K562 (cell line): ENCODE measurements around the gene DNAJC25. TPM values are rescaled to one million over a fixed set of nuclear protein-coding genes. Genes with fewer than 3 reads are reported as not detected.

Experiments used
- ATAC-seq: fragments of 200-7000 bp; cut with Tn5 transposase; 3 replicates; pipeline ENCODE4 v1.9.1; 2020; ENCODE audit warnings: moderate library complexity
- BruUV-seq: library from RNA; stranded (reverse); fragments of 400-500 nt; replicated peaks from 2 replicates; lab custom pipeline; 2021; lab: Mats Ljungman, UMichigan
- CTCF ChIA-PET: fragments of 300-600 bp; formaldehyde crosslinking; extraction: SDS; loops from one replicate; lab custom pipeline; 2021; ENCODE audit warnings: low intra/inter-chr PET ratio; lab: Yijun Ruan, JAX
- POLR2A ChIA-PET: fragments of 300-600, 350-650 bp; sonication (Branson Sonifier 250); formaldehyde crosslinking; extraction: SDS; loops from one replicate; lab custom pipeline; 2021; ENCODE audit warnings: antibody characterized with exemption, inconsistent platforms; lab: Yijun Ruan, JAX
- DNase-seq, 4 experiments: peaks; one replicate each; pipeline versions ENCODE4 v3.0.0 to v3.0.0-alpha.2; 2011 to 2018; ENCODE audit warnings: low spot score in 3 of 4, mixed read lengths in 3 of 4; ENCODE audit errors: extremely low read depth in 1 of 4
- FAIRE-seq: peaks from 2 replicates; lab custom pipeline; 2011; peaks lifted over from hg19 to GRCh38; lab: Jason Lieb, UNC
- H2AFZ ChIP-seq: 2 replicates; pipeline ENCODE4 v1.6.0; 2011; ENCODE audit warnings: low read depth, low read length, control low read depth, inconsistent platforms
- H3K27ac ChIP-seq: fragments of 200-600 bp; 3 replicates; pipeline ENCODE4 v1.8.0; 2011; ENCODE audit warnings: low read depth, mild to moderate bottlenecking, control low read depth, inconsistent platforms, low read length, moderate library complexity, mixed read lengths; ENCODE audit errors: extremely low read depth
- H3K27me3 ChIP-seq, 2 experiments: fragments of 300-600 bp in 1 of 2; 2 replicates in 1 of 2; 3 replicates in 1 of 2; pipeline versions ENCODE4 v1.6.0 to v1.8.0; 2011; ENCODE audit warnings: inconsistent platforms in 2 of 2, low read length in 2 of 2, mild to moderate bottlenecking in 1 of 2, mixed read lengths in 1 of 2, moderate library complexity in 1 of 2; ENCODE audit not compliant: control insufficient read depth in 2 of 2, insufficient read depth in 2 of 2
- H3K36me3 ChIP-seq: fragments of 300-600 bp; 3 replicates; pipeline ENCODE4 v1.8.0; 2011; ENCODE audit warnings: mild to moderate bottlenecking, low read length, inconsistent platforms; ENCODE audit not compliant: control insufficient read depth, insufficient read depth
- H3K4me1 ChIP-seq, 2 experiments: fragments of 200-600 bp in 1 of 2; replicated peaks in 1 of 2; 2 replicates in 1 of 2; 3 replicates in 1 of 2; pipeline versions ENCODE4 v1.5.1 to v1.8.0; 2011; ENCODE audit warnings: inconsistent platforms in 2 of 2, low read length in 2 of 2, mild to moderate bottlenecking in 1 of 2, mixed read lengths in 1 of 2, moderate library complexity in 1 of 2; ENCODE audit not compliant: control insufficient read depth in 2 of 2, insufficient read depth in 2 of 2
- H3K4me2 ChIP-seq: 2 replicates; pipeline ENCODE4 v1.6.1; 2011; ENCODE audit warnings: low read length, control low read depth, inconsistent platforms, mixed read lengths; ENCODE audit not compliant: insufficient read depth
- H3K4me3 ChIP-seq: fragments of 200-600 bp; sonication (generic), shearing (Covaris generic); 2 replicates; pipeline ENCODE4 v1.5.1; 2016; ENCODE audit warnings: control low read depth, inconsistent platforms
- H3K79me2 ChIP-seq: fragments of 200-600 bp; 3 replicates; pipeline ENCODE4 v1.8.0; 2011; ENCODE audit warnings: low read length, inconsistent platforms; ENCODE audit not compliant: control insufficient read depth, insufficient read depth
- H3K9ac ChIP-seq, 2 experiments: 2 replicates each; pipeline versions ENCODE4 v1.6.0 to v1.6.1; 2011; ENCODE audit warnings: low read depth in 2 of 2, low read length in 2 of 2, control low read depth in 1 of 2, inconsistent platforms in 1 of 2, mild to moderate bottlenecking in 1 of 2, mixed read lengths in 1 of 2; ENCODE audit not compliant: insufficient read depth in 1 of 2
- H3K9me1 ChIP-seq: one replicate; pipeline ENCODE4 v1.6.0; 2011; ENCODE audit warnings: inconsistent platforms, mild to moderate bottlenecking, low read length, moderate library complexity; ENCODE audit not compliant: control insufficient read depth, insufficient read depth
- H3K9me3 ChIP-seq: replicated peaks from 2 replicates; pipeline ENCODE4 v1.5.1; 2011; ENCODE audit warnings: low read depth, low read length, inconsistent platforms; ENCODE audit not compliant: control insufficient read depth, insufficient read depth
- H4K20me1 ChIP-seq: replicated peaks from 2 replicates; pipeline ENCODE4 v1.6.1; 2011; ENCODE audit warnings: low read length, inconsistent platforms, mixed read lengths; ENCODE audit not compliant: control insufficient read depth, insufficient read depth
- NFIC ChIP-seq: fragments of 450-650 bp; IDR thresholded peaks from 2 replicates; pipeline ENCODE4 v1.6.1; 2017; ENCODE audit warnings: mild to moderate bottlenecking, inconsistent platforms
- POLR2AphosphoS2 ChIP-seq: IDR thresholded peaks from 2 replicates; pipeline ENCODE4 v1.6.1; 2012; ENCODE audit warnings: low read length, improper control_type of control experiment
- POU5F1 ChIP-seq: fragments of 150-350 bp; IDR thresholded peaks from 2 replicates; pipeline ENCODE4 v1.6.1; 2014; ENCODE audit warnings: borderline replicate concordance, low read length, low read depth, mild to moderate bottlenecking; ENCODE audit not compliant: partially characterized antibody
- UBTF ChIP-seq, 2 experiments: IDR thresholded peaks; 2 replicates each; pipeline ENCODE4 v1.6.1; 2012; ENCODE audit warnings: improper control_type of control experiment in 2 of 2, low read depth in 2 of 2, low read length in 2 of 2, borderline replicate concordance in 1 of 2
- ZBTB33 ChIP-seq: sonication (generic); formaldehyde crosslinking; IDR thresholded peaks from 2 replicates; pipeline ENCODE4 v1.8.1; 2023; ENCODE audit warnings: mild to moderate bottlenecking, missing genetic modification reagents
- ZBTB49 ChIP-seq: sonication (generic); formaldehyde crosslinking; IDR thresholded peaks from 2 replicates; pipeline ENCODE4 v1.8.0; 2022; ENCODE audit warnings: missing genetic modification reagents, mild to moderate bottlenecking, borderline replicate concordance
- WGBS: fragments of 100-300 bp; shearing (Covaris generic); methylation state at CpG from one replicate; pipeline ENCODE4 v1.1.6; 2016; ENCODE audit warnings: low coverage, mixed read lengths; ENCODE audit not compliant: insufficient coverage; ENCODE audit errors: missing lambda C conversion rate; 5-methylcytosine and 5-hydroxymethylcytosine counted together
- in situ Hi-C: fragments of 300-500 bp; cut with MboI; formaldehyde crosslinking; loops from 4 replicates; pipeline ENCODE4 v1.15.0; 2018; ENCODE audit warnings: inconsistent platforms, mixed read lengths
- intact Hi-C: fragments of 100-400 bp; cut with micrococcal nuclease; formaldehyde crosslinking; loops from 2 replicates; pipeline ENCODE4 v1.14.2; 2022
- polyA plus RNA-seq, 8 experiments: library from polyadenylated mRNA; depleted of rRNA in 4 of 8; stranded (reverse) in 5 of 8; unstranded in 3 of 8; fragments of >200 nt; fragmentation: Nextera tagmentation in 2 of 8; fragmentation: Illumina TruSeq in 1 of 8; extraction: Ambion mirVana in 2 of 8; extraction: Trizol in 1 of 8; gene quantifications; 2 replicates each; pipeline versions ENCODE4 v1.2.1 to v1.2.3, GENCODE V29; 2011 to 2014; ENCODE audit warnings: inconsistent platforms in 1 of 8, missing spikeins in 1 of 8
- total RNA-seq, 7 experiments: library from RNA; depleted of rRNA in 6 of 7; stranded (reverse); fragments of >200 nt in 6 of 7; fragmentation: Illumina TruSeq in 2 of 7; extraction: Trizol in 2 of 7; gene quantifications; 2 replicates each; pipeline versions ENCODE4 v1.2.1 to v1.2.3, GENCODE V29; 2011 to 2021; ENCODE audit warnings: low replicate concordance in 1 of 7

DNAJC25 gene
- total and polyA plus RNA-seq, 9 of the 15 experiments (the other 6 are each of a cell fraction or from before 2014, with no cell fraction given): 3.7 to 11.2 (median 7.1) TPM

- H3K4me1 ChIP-seq: no peaks in the 10 kb centered on the region
- H3K9me3 ChIP-seq: no peaks in the 10 kb centered on the region
- TF ChIP-seq NFIC (peak; percentile 46; the same call in 1 of the 2 replicates), POLR2AphosphoS2 (no peak)
- H3K4me2 ChIP-seq: no peak overlapping the region
- H3K9me1 ChIP-seq: no peaks in the 10 kb centered on the region
- H3K27me3 ChIP-seq: peaks cover 44 to 49% of the 10 kb centered on the region in 2 experiments
- BruUV-seq: no TSS peak
- POLR2A ChIA-PET: interaction anchor here (0.6 to 0.8 kb wide), 3 partner anchors 12 to 754 kb away, joined by 3 to 4 read pairs (median 4); partner anchors contain the start of gene DNAJC25
- no peak overlapping the region for H3K4me3 ChIP-seq
- FAIRE-seq (no peak), DNase-seq (no peak), ATAC-seq (no peak)
- intact Hi-C loops: no loop called here
- CTCF ChIA-PET: interaction anchor here (0.6 kb wide), 1 partner anchor 24 kb away, joined by 4 read pairs; no protein-coding TSS in a partner anchor
- H3K36me3 ChIP-seq: no peaks in the 10 kb centered on the region
- H3K79me2 ChIP-seq: no peaks in the 10 kb centered on the region
- no peaks in the 10 kb centered on the region for H4K20me1 ChIP-seq
- no peak overlapping the region for H2AFZ ChIP-seq
- H3K27ac ChIP-seq: no peak overlapping the region
- WGBS: 3% methylated on average over 4 of the region's 4 CpGs
- H3K9ac ChIP-seq: no peak overlapping the region
- in situ Hi-C loops: no loop called here
Observed at GRCh38 chr9:111613436-111614040, 17.6 kb upstream of the DNAJC25 start.

- ChIA-PET POLR2A (no interaction called here), CTCF (no interaction called here)
- H3K4me2 ChIP-seq: no peak overlapping the region
- DNase-seq (no peak), FAIRE-seq (no peak), ATAC-seq (no peak)
- H3K9me3 ChIP-seq: no peaks in the 10 kb centered on the region
- H3K36me3 ChIP-seq: no peaks in the 10 kb centered on the region
- peaks cover 29% of the 10 kb centered on the region in 2 experiments for H3K27me3 ChIP-seq
- no TSS peak for BruUV-seq
- H3K79me2 ChIP-seq: no peaks in the 10 kb centered on the region
- H3K9me1 ChIP-seq: no peaks in the 10 kb centered on the region
- intact Hi-C loops (no loop called here), in situ Hi-C loops (no loop called here)
- H3K9ac ChIP-seq: no peak overlapping the region
- H4K20me1 ChIP-seq: no peaks in the 10 kb centered on the region
- 11% methylated on average over 3 of the region's 3 CpGs for WGBS
- H3K4me3 ChIP-seq: no peak overlapping the region
- H3K4me1 ChIP-seq: no peaks in the 10 kb centered on the region
- no peak overlapping the region for H2AFZ ChIP-seq
- H3K27ac ChIP-seq: no peak overlapping the region
- TF ChIP-seq ZBTB33: no peak
- no peak for TF ChIP-seq POU5F1
- TF ChIP-seq ZBTB49 (CRISPR knock-in tag): no peak
- no peak for TF ChIP-seq UBTF (IDR thresholded peaks at IDR 0.05; ENCODE audit: borderline replicate concordance in 1 of 2, low read depth in 2 of 2, low read length in 2 of 2)
Observed at GRCh38 chr9:111615928-111616327, 15.2 kb upstream of the DNAJC25 start.
